ENCODE data around the gene ESRRG.

DNA sequence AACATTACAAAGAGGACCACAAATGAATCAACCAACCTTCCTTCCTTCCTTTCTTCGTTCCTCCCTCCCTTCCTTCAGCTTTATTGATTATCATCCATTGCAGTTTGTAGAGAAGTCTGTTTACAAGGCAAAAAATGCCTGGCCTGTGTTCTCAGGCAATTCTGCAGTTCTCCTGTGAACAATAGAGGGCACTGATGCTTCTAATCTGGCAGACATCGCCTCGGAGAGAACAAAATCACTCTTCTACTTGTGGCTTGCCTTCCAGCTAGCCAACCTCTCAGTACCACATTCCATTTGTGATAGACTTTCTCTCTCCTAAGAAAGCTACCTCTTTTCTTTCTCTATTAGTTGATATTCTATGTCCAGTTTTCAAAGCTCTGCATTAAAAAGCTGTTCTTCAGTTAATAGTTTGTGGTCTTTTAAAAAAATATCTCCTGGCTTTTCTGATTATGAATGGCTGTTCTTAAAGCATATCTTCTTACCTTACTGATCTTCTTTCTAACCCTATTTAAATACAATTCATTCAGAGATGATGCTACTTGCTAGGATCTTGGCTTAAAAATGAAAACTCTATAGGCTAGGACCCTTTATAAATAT lies 26.9 kb upstream of the ESRRG start:
- TF ChIP-seq CTCF (IDR thresholded peaks at IDR 0.05), result peak; percentile 8 to 46 (median 30)
- TF ChIP-seq POLR2A (IDR thresholded peaks at IDR 0.05), result no peak
- TF ChIP-seq POLR2AphosphoS5 (IDR thresholded peaks at IDR 0.05), result no peak
